NCI-H146 treated with DMSO at 0.1 percent for 48 hours (cell line): ENCODE results near the gene NID1.
"Not testable (repeated sequence)": the region's sequence is repeated elsewhere in the genome, so short reads cannot be mapped to it uniquely, and the experiment has no call there.

ENCODE experiments used
- DNase-seq: peaks from one replicate; lab custom pipeline; 2025; ENCODE audit not compliant: unreplicated experiment; lab: John Stamatoyannopoulos, UW

The NID1 gene

DNA sequence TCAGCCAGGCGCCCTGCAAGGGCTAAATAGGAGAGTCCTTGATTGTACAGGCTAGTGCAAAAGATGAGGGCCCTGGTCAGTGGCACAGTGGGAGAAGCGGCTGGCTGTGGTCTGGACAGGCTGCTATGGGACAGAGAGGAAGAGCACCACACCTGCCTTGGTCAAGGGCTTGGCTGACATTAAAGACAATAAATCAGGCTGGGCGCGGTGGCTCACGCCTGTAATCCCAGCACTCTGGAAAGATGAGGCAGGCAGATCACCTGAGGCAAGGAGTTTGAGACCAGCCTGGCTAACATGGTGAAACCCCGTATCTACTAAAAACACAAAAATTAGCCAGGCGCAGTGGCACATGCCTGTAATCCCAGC lies 62.9 kb downstream of the NID1 start:
- DNase-seq = peak; percentile 43

DNA sequence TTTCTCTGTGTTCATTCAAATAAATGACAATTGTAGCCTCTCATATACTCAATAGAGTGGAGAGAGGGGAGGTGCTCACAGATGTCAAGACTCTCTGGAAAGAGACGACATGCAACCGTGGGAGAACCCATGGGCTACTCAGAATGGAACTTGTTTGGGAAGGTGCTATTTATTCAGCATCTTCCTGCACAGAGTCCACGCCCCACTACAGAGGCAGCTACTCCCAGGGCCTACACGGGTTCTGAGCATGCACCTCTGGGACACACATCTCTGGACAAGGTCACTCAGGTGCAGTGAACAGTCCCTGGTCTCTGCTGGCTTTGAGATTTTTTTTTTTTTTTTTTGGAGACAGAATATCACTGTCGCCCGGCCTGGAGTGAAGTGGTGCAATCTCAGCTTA lies 64.1 kb downstream of the NID1 start:
- DNase-seq = no peak

DNA sequence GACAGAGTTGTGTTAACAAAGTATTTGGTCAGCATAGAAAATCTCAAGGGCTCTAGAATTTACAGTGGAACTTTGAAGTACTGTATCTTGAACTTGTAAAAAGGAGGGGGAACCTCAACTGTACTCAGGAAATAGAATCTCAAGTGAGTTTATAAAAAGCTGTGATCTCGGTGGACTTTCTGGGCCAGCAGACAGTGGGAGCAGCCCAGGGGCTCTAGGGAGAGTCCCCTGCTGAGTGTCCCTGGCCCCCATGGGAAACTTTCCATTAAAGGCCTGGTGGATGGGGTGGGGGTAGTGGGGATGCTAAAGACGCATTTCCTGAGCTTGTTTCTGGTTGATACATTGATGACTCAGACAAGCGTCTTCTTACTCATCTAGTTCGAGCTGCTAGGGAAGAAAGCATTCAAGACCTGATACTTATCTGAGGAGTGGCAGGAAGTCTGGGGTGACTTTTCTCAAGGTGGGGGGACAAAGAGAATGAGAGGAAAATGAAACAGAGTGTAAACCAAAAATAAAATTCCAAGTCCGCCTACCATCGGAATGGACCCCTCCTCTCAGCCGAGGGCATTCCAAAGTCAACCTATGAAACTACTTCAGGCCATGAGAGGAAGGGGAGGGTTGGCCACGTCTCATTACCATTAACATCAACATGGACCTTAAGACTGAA lies 65.5 kb downstream of the NID1 start:
- DNase-seq = no peak

DNA sequence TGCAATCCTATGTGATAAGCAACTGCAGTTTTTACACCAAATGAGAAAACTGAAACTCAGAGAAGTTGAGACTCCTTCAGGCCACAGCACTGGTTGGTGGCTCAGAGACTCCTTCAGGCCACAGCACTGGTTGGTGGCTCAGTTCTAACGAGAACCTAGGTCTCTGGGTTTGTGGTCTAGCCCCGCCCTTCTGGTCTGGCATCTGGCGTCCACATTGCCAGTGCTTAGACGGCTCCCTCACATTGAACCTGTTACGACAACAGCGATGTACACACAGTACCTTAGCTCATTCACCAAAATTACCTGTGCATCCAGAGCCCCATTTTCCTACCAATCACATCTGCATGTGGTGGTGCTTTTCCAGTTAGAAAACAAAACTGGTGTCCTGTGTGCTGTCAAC lies 66.1 kb downstream of the NID1 start:
- DNase-seq = no peak

DNA sequence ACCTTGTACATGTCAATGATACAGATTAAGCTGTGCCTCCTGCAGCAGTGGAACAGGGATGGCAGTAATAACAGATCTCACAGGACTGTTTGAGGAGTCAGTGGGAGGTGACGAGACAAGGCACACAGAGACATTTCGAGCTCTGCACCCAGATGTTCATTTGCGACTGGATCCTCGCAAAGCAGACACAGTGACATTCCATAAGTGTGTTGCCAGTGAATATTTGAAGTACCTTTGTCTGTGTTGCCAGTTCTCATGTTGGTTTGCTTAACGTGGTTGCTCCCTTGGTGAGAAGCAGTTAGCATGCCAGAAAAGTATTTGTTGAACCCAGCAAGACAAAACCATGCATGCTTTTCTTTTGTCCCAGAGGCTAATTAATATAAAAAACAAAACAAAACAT lies 67.0 kb downstream of the NID1 start:
- DNase-seq = no peak

DNA sequence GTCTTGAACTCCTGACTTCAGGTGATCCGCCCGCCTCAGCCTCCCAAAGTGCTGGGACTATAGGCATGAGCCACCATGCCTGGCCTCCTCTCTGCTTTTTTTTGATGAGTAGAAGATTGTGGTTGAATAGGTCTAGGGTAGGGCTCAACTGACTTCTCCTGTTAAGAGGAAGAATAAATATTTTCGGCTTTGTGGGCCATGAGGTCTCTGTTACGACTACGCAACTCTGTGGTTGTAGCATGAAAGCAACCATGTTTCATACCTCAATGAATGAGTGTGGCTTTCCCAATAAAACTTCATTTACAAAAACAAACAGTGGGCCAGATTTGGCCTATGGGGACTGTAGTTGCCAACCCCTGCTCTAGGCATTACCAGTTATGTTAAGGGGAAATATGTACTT lies 67.8 kb downstream of the NID1 start:
- no peak for DNase-seq

DNA sequence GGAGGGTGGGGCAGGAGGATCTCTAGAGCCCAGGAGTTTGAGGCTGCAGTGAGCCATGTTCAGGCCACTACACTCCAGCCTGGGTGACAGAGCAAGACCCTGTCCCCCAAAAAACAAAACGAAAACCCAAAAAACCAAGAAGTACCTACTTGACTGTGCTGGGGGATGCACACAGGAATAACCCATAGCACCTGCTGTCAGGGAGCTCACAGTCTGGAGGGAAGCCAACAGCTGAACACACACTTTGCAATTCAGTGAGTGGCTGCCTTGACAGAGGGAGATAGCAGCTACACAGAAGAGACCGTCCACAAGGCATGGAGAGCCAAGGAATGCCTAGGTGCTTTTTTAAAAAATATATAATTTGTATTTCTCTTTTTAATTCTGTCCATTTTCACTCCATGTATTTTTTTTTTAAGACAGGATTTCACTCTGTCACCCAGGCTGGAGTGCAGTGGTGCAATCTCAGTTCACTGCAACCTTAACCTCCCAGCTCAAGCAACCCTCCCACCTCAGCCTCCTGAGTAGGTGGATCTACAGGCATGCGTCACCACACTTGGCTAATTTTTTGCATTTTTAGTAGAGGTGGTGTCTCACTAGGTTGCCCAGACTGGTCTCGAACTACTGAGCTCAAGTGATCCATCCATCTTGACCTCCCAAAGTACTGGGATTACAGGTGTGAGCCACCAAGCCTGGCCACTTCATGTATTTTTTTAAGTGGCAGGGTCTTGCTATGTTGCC lies 68.7 kb downstream of the NID1 start:
- DNase-seq = peak; percentile 8

DNA sequence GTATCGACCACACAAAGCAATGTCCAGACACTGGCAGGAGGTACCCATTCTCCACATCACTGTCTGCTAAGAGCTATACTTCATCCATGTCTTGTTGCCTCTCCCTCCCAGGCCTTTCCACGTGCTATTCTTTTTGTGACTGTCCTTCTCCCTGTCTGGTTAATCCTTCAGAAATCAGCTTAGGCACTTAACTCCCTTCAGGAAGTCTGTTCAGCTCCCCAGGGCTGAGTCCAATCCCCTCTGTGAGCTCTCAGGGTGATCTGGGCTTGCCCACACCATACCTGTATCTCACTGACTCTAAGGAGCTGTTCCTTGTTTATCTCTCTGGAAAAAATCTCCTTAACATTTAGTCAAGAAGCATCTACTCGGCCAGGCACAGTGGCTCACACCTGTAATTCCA lies 69.4 kb downstream of the NID1 start:
- no peak for DNase-seq

DNA sequence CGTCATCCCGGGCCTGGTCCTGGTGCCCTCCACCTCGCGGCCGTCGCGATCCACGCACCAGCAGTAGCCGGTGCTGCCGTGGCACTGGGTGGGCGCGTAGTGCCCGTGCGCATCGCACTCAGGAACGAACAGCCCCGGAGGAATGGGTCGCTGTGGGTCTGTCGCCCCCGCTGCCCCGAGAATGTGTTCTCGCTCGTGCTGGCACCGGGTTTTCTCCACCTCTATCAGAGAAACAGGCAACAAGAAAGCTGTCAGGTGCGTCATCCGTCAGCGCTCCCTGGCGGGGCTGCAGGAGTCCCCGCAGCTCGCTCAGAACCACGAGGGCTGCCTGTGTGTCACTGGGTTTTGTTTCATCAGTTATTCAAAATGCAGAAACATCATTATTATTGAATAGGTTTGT lies 71.2 kb downstream of the NID1 start:
- DNase-seq = no peak

DNA sequence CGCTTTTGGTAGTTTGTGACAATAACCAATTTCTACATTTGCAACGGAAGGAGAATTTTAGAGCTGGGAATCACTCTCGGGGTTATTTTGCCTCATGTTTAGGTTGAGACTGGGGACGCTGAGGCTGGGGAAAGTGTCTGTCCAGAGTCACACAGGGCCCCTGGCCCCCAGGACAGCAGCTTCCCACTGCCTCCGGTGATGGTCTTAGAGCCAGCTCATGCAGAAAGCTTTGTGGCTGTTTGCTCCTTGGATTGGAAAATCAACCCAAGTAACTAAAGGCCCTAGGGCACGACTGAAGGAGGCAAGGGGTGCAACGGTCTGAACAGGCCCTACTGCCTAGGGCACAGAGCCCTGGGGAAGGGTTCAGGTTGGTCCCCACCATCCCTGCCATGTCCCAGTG lies 72.0 kb downstream of the NID1 start:
- no peak for DNase-seq

DNA sequence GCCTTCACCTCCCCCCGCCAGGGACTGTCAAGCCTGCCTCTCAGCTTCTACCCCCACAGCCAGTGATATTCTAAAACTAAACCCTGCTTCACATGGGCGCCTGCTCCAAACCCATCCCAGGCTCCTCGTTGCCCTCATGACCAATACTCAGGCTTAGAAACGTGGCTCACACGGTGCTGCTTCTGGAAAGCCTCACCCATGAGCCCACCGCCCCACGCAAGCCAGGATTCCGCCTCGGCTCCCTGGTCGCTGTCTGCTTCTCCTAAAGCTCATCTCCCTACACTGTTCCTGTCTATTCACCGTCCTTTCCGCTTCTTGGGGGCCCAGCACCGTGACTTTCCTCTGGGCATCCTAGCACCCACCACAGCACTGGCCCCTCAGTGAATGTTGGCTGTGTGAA lies 72.5 kb downstream of the NID1 start:
- no peak for DNase-seq

DNA sequence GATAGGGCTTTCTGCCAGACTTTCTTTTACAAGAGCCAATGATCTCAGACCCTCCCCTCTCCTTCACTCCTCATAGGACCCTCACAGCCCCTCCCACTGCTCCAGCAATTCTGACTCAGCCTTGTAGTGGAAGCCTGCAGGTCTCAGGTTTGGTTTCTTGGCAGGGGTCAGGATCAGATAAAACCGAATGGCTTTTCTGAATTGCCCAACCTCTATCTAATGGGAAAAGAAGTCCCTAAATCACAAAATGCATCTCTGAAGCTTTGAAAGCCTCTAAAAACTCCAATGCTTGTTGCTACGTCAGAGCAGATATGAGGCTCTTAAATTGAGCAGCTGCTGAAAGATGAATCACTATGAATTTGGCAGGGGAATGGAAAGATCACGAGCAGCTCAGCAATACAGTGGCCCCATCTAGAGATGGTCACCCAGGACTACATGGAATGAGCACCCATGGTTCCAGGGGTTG lies 74.5 kb downstream of the NID1 start:
- DNase-seq = no peak

DNA sequence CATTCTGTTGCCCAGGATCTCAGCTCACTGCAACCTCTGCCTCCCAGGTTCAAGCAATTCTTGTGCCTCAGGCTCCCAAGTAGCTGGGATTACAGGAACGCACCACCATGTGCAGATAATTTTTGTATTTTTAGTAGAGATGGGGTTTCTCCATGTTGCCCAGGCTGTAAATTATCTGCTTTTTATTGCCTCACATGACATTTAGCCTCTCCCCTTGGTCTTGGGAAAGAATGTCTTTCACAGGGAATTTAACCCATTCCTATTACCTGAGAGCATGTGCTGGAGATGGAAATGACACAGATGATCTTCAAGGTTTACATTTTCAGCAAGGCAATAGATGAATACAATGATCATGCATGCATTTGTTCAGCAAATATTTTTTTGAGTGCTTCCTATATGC lies 75.8 kb downstream of the NID1 start:
- no peak for DNase-seq

DNA sequence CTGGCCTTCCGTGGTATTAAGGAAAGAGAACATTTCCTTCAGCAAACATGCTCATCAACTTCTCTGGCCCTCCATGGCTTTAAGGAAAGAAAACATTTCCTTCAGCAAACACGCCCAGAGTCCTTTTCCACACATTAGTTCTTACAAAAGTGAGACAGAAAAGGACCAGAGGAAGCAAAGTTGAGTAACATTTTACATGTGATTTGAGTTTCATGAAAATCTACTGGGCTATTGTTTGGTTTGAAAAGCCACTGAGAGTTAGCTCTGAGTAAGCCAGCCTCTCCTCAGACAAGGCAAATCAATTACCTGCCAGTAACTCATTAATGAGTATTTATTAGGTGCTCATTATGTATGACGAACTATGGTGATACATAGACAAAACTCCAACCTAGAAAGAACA lies 78.0 kb downstream of the NID1 start:
- DNase-seq = no peak

DNA sequence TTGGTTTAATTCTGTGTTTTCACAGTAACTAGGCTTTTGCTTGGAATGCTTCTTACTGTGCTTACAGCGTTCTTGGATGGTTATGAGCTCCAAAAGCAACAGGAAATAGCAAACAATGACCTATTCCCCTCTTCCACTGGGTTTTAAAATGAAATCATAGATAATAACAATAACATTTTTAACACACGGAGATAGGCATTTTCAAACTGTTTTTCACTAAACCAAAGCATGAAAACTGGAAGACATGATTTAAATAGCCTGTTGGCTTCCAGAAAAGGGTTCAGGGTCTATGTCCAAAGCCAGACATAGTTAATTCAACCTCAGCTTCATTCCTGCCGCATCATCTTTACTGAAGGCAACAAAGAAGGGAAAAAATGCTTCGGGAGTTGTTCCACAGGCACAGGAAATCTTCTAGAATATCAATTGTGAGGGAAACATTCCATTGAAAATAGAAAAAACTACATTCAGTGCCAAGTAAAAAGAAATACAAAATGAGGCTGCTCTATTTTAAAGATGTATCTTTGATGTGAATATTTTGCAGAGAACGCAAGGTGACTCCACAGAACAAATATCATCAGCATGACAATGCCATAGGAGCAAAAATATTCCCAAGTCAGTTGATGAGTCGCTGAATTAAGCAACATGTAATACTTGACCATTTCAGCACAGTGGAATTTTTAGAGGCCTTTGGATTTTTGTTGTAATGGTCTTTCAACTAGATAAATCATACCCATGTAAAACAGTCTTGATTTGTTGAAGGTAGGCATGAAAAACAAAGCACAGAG lies 80.7 kb downstream of the NID1 start:
- no peak for DNase-seq

DNA sequence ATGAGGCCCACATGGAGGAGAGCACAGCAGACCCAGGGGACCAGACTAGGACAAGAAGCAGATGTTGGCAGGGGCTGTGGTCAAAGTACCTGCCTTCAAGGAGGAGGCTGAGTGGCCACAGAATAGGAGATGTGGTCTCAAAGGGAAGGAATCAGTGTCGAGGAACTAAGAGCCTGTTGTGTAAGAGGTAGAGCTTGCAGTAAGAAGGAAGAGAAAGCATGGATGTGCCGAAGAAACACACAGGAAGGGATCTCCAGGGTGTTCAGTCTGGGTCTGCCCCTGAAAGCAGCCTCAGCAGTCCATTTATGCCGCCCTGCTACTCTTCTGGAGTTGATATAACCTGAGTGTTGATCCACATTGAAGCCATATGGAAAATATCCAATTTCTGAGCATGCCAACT lies 83.9 kb downstream of the NID1 start:
- no peak for DNase-seq

DNA sequence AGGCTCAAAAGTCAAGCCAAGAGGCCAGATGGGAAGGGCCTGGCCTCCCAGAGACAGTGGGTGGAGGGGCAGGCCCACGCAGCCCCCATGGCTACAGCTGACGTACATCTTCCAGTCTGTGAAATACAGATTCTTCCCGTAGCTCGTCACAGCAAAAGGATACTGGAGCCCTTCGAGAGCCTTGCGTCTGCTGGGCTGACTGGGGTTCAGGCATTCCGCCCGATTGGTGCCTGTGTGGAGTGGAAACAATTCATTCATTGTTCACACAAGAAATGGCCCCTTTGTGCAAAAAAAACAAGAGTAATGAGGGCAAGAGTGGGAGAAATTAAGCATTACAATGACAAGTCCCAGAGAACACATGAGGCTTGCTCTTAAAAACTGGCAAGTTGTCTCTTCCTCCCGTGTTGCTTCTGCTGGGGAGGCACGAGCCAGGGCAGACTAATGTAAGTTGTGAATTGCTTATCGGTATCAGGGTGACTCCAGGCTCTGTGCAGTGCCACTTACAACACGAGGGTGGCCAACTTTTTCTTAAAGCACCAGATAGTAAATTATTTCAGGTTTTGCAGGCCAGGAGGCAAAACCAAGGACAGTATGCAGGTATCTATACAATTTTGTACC lies 85.1 kb downstream of the NID1 start:
- no peak for DNase-seq

DNA sequence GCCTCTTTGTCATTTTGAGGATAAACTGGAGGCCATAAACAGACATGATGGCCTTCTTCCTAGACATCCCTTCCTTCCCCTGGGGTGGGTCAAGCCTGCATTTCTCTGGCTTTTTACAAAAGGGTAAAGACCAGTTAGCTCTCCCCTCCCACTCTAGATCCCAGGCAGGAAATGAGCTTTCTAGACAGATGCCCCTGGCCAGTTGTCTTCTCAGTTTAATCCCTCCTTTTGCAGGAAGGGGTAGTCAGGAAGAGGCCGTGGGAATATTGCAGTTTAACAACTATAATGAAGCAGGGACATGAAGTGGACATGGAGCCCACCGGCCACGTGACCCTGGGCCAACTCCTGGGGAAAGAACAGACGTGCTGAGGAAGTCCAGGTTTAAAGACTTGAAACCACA lies 85.7 kb downstream of the NID1 start:
- DNase-seq = no peak

DNA sequence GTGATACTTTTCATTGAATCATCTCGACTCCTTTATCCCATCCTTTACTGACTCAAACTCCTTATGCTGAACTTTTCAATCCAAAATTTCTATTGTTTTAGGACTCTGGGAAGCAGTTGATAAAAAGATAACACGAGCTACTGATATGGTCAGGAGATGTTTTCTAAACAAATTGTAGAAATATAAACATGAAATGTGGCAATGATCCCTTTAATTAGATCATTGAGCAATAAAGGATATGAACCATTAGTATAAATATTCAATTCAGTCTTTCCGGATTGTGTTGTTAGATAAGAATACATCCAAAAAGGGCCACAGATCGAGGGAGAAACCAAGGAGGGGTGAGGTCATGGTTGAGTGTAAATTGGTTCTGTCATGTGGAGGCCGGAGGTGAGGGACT lies 88.4 kb downstream of the NID1 start:
- no peak for DNase-seq

DNA sequence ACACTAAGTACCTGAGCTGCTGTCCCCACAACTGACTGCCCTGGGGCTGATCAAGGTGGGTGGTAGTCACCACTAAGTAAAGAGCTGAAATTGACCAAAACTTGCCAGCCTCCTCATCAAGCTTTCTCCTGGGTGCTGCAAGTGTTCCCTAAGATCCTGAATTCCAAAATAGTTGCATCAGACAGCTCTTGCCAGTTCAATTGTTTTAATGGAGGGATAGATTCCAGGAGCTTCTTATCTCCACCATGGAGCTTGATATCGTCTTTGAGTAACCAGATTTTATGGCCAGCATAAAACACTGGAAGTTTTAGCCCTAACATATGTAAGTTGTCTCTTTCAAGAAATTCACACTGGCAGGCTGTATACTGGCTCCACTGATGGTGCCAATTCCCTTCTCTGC lies 90.3 kb downstream of the NID1 start:
- DNase-seq = no peak

DNA sequence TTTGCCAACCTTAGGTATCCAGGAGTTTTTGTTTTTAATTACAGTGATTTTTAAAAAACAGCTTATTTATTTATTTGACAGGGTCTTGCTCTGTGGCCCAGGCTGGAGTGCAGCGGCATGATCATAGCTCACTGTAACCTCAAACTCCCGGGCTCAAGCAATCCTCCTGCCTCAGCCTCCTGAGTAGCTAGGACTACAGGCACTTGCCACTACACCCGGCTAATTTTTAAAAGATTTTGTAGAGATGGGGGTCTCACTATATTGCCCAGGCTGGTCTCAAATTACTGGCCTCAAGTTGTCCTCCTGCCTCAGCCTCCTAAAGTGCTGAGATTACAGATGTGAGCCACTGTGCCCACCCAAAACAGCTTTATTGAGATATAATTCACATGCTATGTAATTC lies 92.2 kb downstream of the NID1 start:
- DNase-seq = not testable (repeated sequence)

DNA sequence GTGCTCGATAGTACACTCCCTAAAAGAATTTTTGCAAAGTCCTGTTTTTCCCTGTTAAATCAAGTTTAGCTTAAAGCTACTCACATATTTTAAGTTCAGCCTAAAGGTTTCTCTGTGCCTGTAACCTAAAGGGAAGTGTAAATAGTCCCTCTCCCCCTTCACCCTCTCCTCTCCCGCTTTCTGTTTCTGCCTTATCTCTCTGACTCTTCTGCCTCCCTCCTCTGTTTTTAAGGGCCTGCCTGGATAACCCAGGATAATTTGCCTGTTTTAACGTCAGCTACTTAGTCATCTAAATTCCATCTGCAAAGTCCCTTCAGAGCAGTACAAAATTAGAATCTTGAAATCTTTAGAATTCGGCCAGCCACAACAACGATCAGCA lies 92.6 kb downstream of the NID1 start:
- DNase-seq = no peak
